GM19351 (cell line): ENCODE measurements around the gene TBRG4.
"Not testable (repeated sequence)": the region's sequence is repeated elsewhere in the genome, so short reads cannot be mapped to it uniquely, and the experiment has no call there.

ENCODE experiments used
- ATAC-seq: cut with Tn5 transposase; IDR thresholded peaks from one replicate; pipeline ENCODE4 v1.9.1; 2021; ENCODE audit warnings: mild to moderate bottlenecking, moderate library complexity; ENCODE audit not compliant: unreplicated experiment

TBRG4 gene

GRCh38 chr7:45118292-45118691 lies 6.8 kb upstream of the TBRG4 start:
- ATAC-seq: no peak

GRCh38 chr7:45117582-45117981 lies 6.1 kb upstream of the TBRG4 start:
- no peak for ATAC-seq

- no peak for ATAC-seq
Observed at GRCh38 chr7:45116048-45116447, 4.6 kb upstream of the TBRG4 start.

- no peak for ATAC-seq
Observed at GRCh38 chr7:45114926-45115325, 3.4 kb upstream of the TBRG4 start.

GRCh38 chr7:45114257-45114656 lies 2.8 kb upstream of the TBRG4 start:
- not testable (repeated sequence) for ATAC-seq

- no peak for ATAC-seq
Observed at GRCh38 chr7:45112648-45113047, 1.2 kb upstream of the TBRG4 start.

GRCh38 chr7:45108863-45109262 lies 2.6 kb downstream of the TBRG4 start:
- ATAC-seq: no peak

- ATAC-seq: no peak
Observed at GRCh38 chr7:45107356-45107755, 4.1 kb downstream of the TBRG4 start.

- no peak for ATAC-seq
Observed at GRCh38 chr7:45106820-45107219, 4.7 kb downstream of the TBRG4 start.

GRCh38 chr7:45105588-45106188 lies 5.8 kb downstream of the TBRG4 start:
- ATAC-seq: no peak

- ATAC-seq: no peak
Observed at GRCh38 chr7:45104844-45105587, 6.5 kb downstream of the TBRG4 start.

GRCh38 chr7:45103958-45104843 lies 7.3 kb downstream of the TBRG4 start:
- no peak for ATAC-seq

- no peak for ATAC-seq
Observed at GRCh38 chr7:45102785-45103712, 8.4 kb downstream of the TBRG4 start.

- no peak for ATAC-seq
Observed at GRCh38 chr7:45101748-45102147, 9.7 kb downstream of the TBRG4 start.

GRCh38 chr7:45100761-45101480 lies 10.6 kb downstream of the TBRG4 start:
- ATAC-seq: no peak

GRCh38 chr7:45099891-45100760 lies 11.4 kb downstream of the TBRG4 start:
- no peak for ATAC-seq

- no peak for ATAC-seq
Observed at GRCh38 chr7:45098983-45099839, 12.3 kb downstream of the TBRG4 start.

- no peak for ATAC-seq
Observed at GRCh38 chr7:45092931-45093235, 18.6 kb downstream of the TBRG4 start.
